Ishikawa (cell line): ENCODE results near the gene RNF44.

Experiments used
- CEBPB ChIP-seq: IDR thresholded peaks from 2 replicates; pipeline ENCODE4 v1.6.1; 2012
- EP300 ChIP-seq: IDR thresholded peaks from 2 replicates; pipeline ENCODE4 v1.6.1; 2012; ENCODE audit warnings: borderline replicate concordance
- FOXM1 ChIP-seq: IDR thresholded peaks from 2 replicates; pipeline ENCODE4 v1.6.1; 2012; ENCODE audit warnings: low read depth, borderline replicate concordance
- MAX ChIP-seq: IDR thresholded peaks from 2 replicates; pipeline ENCODE4 v1.6.1; 2012
- REST ChIP-seq: IDR thresholded peaks from 2 replicates; pipeline ENCODE4 v1.6.1; 2012; ENCODE audit warnings: low read depth, mild to moderate bottlenecking
- TAF1 ChIP-seq: IDR thresholded peaks from 2 replicates; pipeline ENCODE4 v1.6.1; 2012; ENCODE audit warnings: low read depth, mild to moderate bottlenecking
- USF1 ChIP-seq: IDR thresholded peaks from 2 replicates; pipeline ENCODE4 v1.6.1; 2012
- YY1 ChIP-seq: IDR thresholded peaks from 2 replicates; pipeline ENCODE4 v1.6.1; 2012; ENCODE audit warnings: low read depth
- ZBTB7A ChIP-seq: IDR thresholded peaks from 2 replicates; pipeline ENCODE4 v1.6.1; 2012; ENCODE audit warnings: low read depth

GRCh38 chr5:176535101-176535663, 2.0 kb downstream of the RNF44 start:
- TF ChIP-seq ZBTB7A, result no peak
- no peak for TF ChIP-seq TAF1
- no peak for TF ChIP-seq MAX
- TF ChIP-seq FOXM1, result no peak
- TF ChIP-seq USF1, result no peak
- TF ChIP-seq CEBPB, result no peak
- no peak for TF ChIP-seq EP300
- TF ChIP-seq REST, result no peak
- no peak for TF ChIP-seq YY1
